OCI-LY7 (cell line): ENCODE measurements around the gene MAP2K1.

Source experiments
- CTCF ChIP-seq: fragments of 200-600 bp; sonication (generic); conservative IDR thresholded peaks from 2 replicates; pipeline ENCODE4 v1.5.1; 2014; ENCODE audit warnings: mild to moderate bottlenecking, antibody characterized with exemption, low read length, moderate library complexity, mixed read lengths
- EZH2phosphoT487 ChIP-seq: fragments of 200-600 bp; sonication (generic); IDR thresholded peaks from 2 replicates; pipeline ENCODE4 v1.6.1; 2018; ENCODE audit warnings: low read depth, borderline replicate concordance, mild to moderate bottlenecking, mixed run types, antibody characterized with exemption, low read length, moderate library complexity, mixed read lengths

GRCh38 chr15:66430627-66431255 lies 44.0 kb downstream of the MAP2K1 start:
- no peak for TF ChIP-seq CTCF
- no peak for TF ChIP-seq EZH2phosphoT487
